Stimulated activated naive CD8-positive, alpha-beta T cell treated with anti-CD3 and anti-CD28 coated beads, Interleukin-15, amount 100 ng/mL, for 72 hours (primary cell): Measurements from ENCODE around the gene RUVBL1.
"Not testable (repeated sequence)": the region's sequence is repeated elsewhere in the genome, so short reads cannot be mapped to it uniquely, and the experiment has no call there.

Source experiments
- ATAC-seq: fragments of 150-1000 bp; cut with Tn5 transposase; 2 replicates; pipeline ENCODE4 v1.10.0; 2021; ENCODE audit warnings: mild to moderate bottlenecking, moderate library complexity
- DNase-seq, 2 donors: peaks; one replicate each; pipeline ENCODE4 v3.0.0; 2021 to 2022
- H3K27ac Mint-ChIP-seq, 2 donors: one replicate each; pipeline ENCODE4 v1.8.0; 2022; ENCODE audit warnings: mild to moderate bottlenecking in 2 of 2, mixed read lengths in 2 of 2, moderate library complexity in 2 of 2
- H3K27me3 Mint-ChIP-seq: one replicate; pipeline ENCODE4 v1.8.0; 2022; ENCODE audit warnings: mixed read lengths
- H3K4me1 Mint-ChIP-seq: one replicate; pipeline ENCODE4 v1.8.0; 2022; ENCODE audit warnings: mild to moderate bottlenecking, mixed read lengths
- H3K4me3 Mint-ChIP-seq, 2 donors: one replicate each; pipeline ENCODE4 v1.8.0; 2022; ENCODE audit warnings: mild to moderate bottlenecking in 2 of 2, mixed read lengths in 2 of 2, moderate library complexity in 1 of 2
- H3K9me3 Mint-ChIP-seq, 2 donors: one replicate each; pipeline ENCODE4 v1.8.0; 2022; ENCODE audit warnings: mixed read lengths in 2 of 2

RUVBL1 gene

GRCh38 chr3:128123538-128124368 is at the start of gene RUVBL1:
Gene RUVBL1, minus strand, starts transcription at chr3:128123812. Its CDS starts 88 bp downstream, at chr3:128123724.
- peak within 1 kb of the TSS; percentile 98 for H3K27ac Mint-ChIP-seq
- H3K4me1 Mint-ChIP-seq = peaks cover 39% of the 10 kb centered on the region
- peaks cover 0 to 8% of the 10 kb centered on the region in 2 donors for H3K9me3 Mint-ChIP-seq
- DNase-seq (peak; percentile 95 to 99), ATAC-seq (peak; percentile 99)
- H3K27me3 Mint-ChIP-seq = no peaks in the 10 kb centered on the region
- peak within 1 kb of the TSS; percentile 99 for H3K4me3 Mint-ChIP-seq

- ATAC-seq (no peak), DNase-seq (no peak)
- no peaks in the 10 kb centered on the region for H3K27me3 Mint-ChIP-seq
- H3K4me1 Mint-ChIP-seq = peaks cover 48% of the 10 kb centered on the region
- no peak overlapping the region for H3K4me3 Mint-ChIP-seq
- no peak overlapping the region for H3K27ac Mint-ChIP-seq
- H3K9me3 Mint-ChIP-seq = no peaks in the 10 kb centered on the region
These were observed 49.6 kb upstream of the RUVBL1 start for GRCh38 chr3:128173200-128173599.

- H3K4me1 Mint-ChIP-seq = peaks cover 38% of the 10 kb centered on the region
- no peak for DNase-seq
These were observed 47.4 kb upstream of the RUVBL1 start for GRCh38 chr3:128170866-128171516.

GRCh38 chr3:128168836-128169235 is 45.2 kb upstream of the RUVBL1 start:
- DNase-seq (no peak), ATAC-seq (no peak)
- Mint-ChIP-seq H3K27me3 (no peaks in the 10 kb centered on the region), H3K4me1 (peaks cover 38% of the 10 kb centered on the region), H3K9me3 (no peaks in the 10 kb centered on the region), H3K4me3 (no peak overlapping the region), H3K27ac (no peak overlapping the region)

More at GRCh38 chr3:128170866-128171516, 47.4 kb upstream of the RUVBL1 start:
- Mint-ChIP-seq H3K27me3 (no peaks in the 10 kb centered on the region), H3K4me3 (no peak overlapping the region), H3K27ac (no peak overlapping the region), H3K9me3 (no peaks in the 10 kb centered on the region)
- no peak for ATAC-seq

GRCh38 chr3:128167973-128168674 is 44.5 kb upstream of the RUVBL1 start:
- H3K27ac Mint-ChIP-seq = peak overlapping the region; percentile 17 to 20
- ATAC-seq (no peak), DNase-seq (no peak)
- H3K4me3 Mint-ChIP-seq = no peak overlapping the region
- no peaks in the 10 kb centered on the region for H3K27me3 Mint-ChIP-seq
- H3K9me3 Mint-ChIP-seq = no peaks in the 10 kb centered on the region
- peaks cover 31% of the 10 kb centered on the region for H3K4me1 Mint-ChIP-seq

GRCh38 chr3:128167646-128167972 is 44.0 kb upstream of the RUVBL1 start:
- DNase-seq = no peak
- H3K4me3 Mint-ChIP-seq = no peak overlapping the region
- peaks cover 28% of the 10 kb centered on the region for H3K4me1 Mint-ChIP-seq
- ATAC-seq = no peak
- no peak overlapping the region for H3K27ac Mint-ChIP-seq
- H3K27me3 Mint-ChIP-seq = no peaks in the 10 kb centered on the region
- no peaks in the 10 kb centered on the region for H3K9me3 Mint-ChIP-seq

- peaks cover 28% of the 10 kb centered on the region for H3K4me1 Mint-ChIP-seq
- no peak overlapping the region for H3K27ac Mint-ChIP-seq
- no peak for ATAC-seq
These were observed 43.4 kb upstream of the RUVBL1 start for GRCh38 chr3:128166971-128167453.

GRCh38 chr3:128163432-128163831 is 39.8 kb upstream of the RUVBL1 start:
- no peaks in the 10 kb centered on the region for H3K27me3 Mint-ChIP-seq
- peaks cover 31% of the 10 kb centered on the region for H3K4me1 Mint-ChIP-seq
- H3K4me3 Mint-ChIP-seq = no peak overlapping the region
- ATAC-seq (no peak), DNase-seq (no peak)
- H3K27ac Mint-ChIP-seq = no peak overlapping the region
- H3K9me3 Mint-ChIP-seq = no peaks in the 10 kb centered on the region

More at GRCh38 chr3:128166971-128167453, 43.4 kb upstream of the RUVBL1 start:
- H3K27me3 Mint-ChIP-seq = no peaks in the 10 kb centered on the region
- no peaks in the 10 kb centered on the region for H3K9me3 Mint-ChIP-seq
- H3K4me3 Mint-ChIP-seq = no peak overlapping the region
- DNase-seq = no peak

- no peaks in the 10 kb centered on the region for H3K9me3 Mint-ChIP-seq
- H3K27ac Mint-ChIP-seq = no peak overlapping the region
- no peak overlapping the region for H3K4me3 Mint-ChIP-seq
- peaks cover 37% of the 10 kb centered on the region for H3K4me1 Mint-ChIP-seq
- DNase-seq (no peak), ATAC-seq (no peak)
- no peaks in the 10 kb centered on the region for H3K27me3 Mint-ChIP-seq
These were observed 37.0 kb upstream of the RUVBL1 start for GRCh38 chr3:128160661-128161060.

GRCh38 chr3:128155616-128156360 is 32.2 kb upstream of the RUVBL1 start:
- Mint-ChIP-seq H3K27me3 (no peaks in the 10 kb centered on the region), H3K4me1 (peaks cover 48% of the 10 kb centered on the region), H3K27ac (no peak overlapping the region), H3K9me3 (peaks cover 5 to 8% of the 10 kb centered on the region in 2 donors), H3K4me3 (no peak overlapping the region)
- DNase-seq (no peak), ATAC-seq (no peak)

GRCh38 chr3:128154354-128154753 is 30.7 kb upstream of the RUVBL1 start:
- not testable (repeated sequence) for ATAC-seq, DNase-seq, H3K9me3 Mint-ChIP-seq, H3K27me3 Mint-ChIP-seq
- Mint-ChIP-seq H3K4me1 (peaks cover 42% of the 10 kb centered on the region), H3K27ac (peak overlapping the region; percentile 67 to 92), H3K4me3 (peak overlapping the region; percentile 89 to 95)

GRCh38 chr3:128153156-128154041 is 29.8 kb upstream of the RUVBL1 start, which contains the start of gene EEFSEC:
Gene EEFSEC, plus strand, starts transcription at chr3:128153481. Its CDS starts 27 bp downstream, at chr3:128153508.
- Mint-ChIP-seq H3K4me3 (peak within 1 kb of the TSS; percentile 89 to 95), H3K4me1 (peaks cover 42% of the 10 kb centered on the region), H3K9me3 (peaks cover 5 to 8% of the 10 kb centered on the region in 2 donors), H3K27ac (peak within 1 kb of the TSS; percentile 92 to 97), H3K27me3 (no peaks in the 10 kb centered on the region)
- ATAC-seq (peak; percentile 98), DNase-seq (peak; percentile 92 to 93)

- ATAC-seq (peak; percentile 79), DNase-seq (no peak)
- H3K4me1 Mint-ChIP-seq = peaks cover 42% of the 10 kb centered on the region
- H3K4me3 Mint-ChIP-seq = peak overlapping the region; percentile 89 to 95
- H3K27ac Mint-ChIP-seq = peak overlapping the region; percentile 91 to 97
- peaks cover 5 to 8% of the 10 kb centered on the region in 2 donors for H3K9me3 Mint-ChIP-seq
- no peaks in the 10 kb centered on the region for H3K27me3 Mint-ChIP-seq
These were observed 29.0 kb upstream of the RUVBL1 start for GRCh38 chr3:128152419-128153155.
